Peyer's patch (tissue), 4 donors: ENCODE results near the gene FIGNL2. TPM values are rescaled to one million over a fixed set of nuclear protein-coding genes. Genes with fewer than 3 reads are reported as not detected.
A peak's percentile ranks its signal among the peaks of the same experiment; 100 is the strongest.

ENCODE experiments used
- DNase-seq, 3 donors: peaks; one replicate each; pipeline ENCODE4 v3.0.0-alpha.2; 2017 to 2019
- H3K27ac ChIP-seq, 4 donors: fragments of 200-600 bp; sonication (generic); one replicate each; pipeline ENCODE4 v1.5.1; 2016 to 2019
- H3K27me3 ChIP-seq, 2 donors: fragments of 200-600 bp; sonication (generic); one replicate each; pipeline ENCODE4 v1.5.1; 2019
- H3K36me3 ChIP-seq, 3 donors: fragments of 200-600 bp; sonication (generic); one replicate each; pipeline ENCODE4 v1.5.1; 2016 to 2019
- H3K4me1 ChIP-seq, 4 donors: fragments of 200-600 bp; sonication (generic); one replicate each; pipeline ENCODE4 v1.5.1; 2016 to 2019
- H3K4me3 ChIP-seq, 4 donors: fragments of 200-600 bp; sonication (generic); 1 replicate in 3 of 4; 2 replicates in 1 of 4; pipeline ENCODE4 v1.5.1; 2016 to 2019; ENCODE audit warnings: mild to moderate bottlenecking in 1 of 4
- H3K9me3 ChIP-seq, 4 donors: fragments of 200-600 bp; sonication (generic); one replicate each; pipeline ENCODE4 v1.5.1; 2016 to 2019; ENCODE audit warnings: mild to moderate bottlenecking in 1 of 4
- CTCF ChIP-seq, 6 experiments: fragments of 450-650 bp in 4 of 6; fragments of 200-600 bp in 2 of 6; sonication (generic) in 1 of 6; IDR thresholded peaks; one replicate each; pipeline ENCODE4 v1.5.1; 2017 to 2019; ENCODE audit warnings: antibody characterized with exemption in 6 of 6, mild to moderate bottlenecking in 3 of 6, moderate library complexity in 1 of 6
- POLR2A ChIP-seq, 2 donors: fragments of 450-650 bp; IDR thresholded peaks; one replicate each; pipeline ENCODE4 v1.5.1; 2017; ENCODE audit warnings: antibody characterized with exemption in 2 of 2, mild to moderate bottlenecking in 2 of 2, moderate library complexity in 2 of 2
- total RNA-seq, 4 donors: library from RNA; depleted of rRNA; stranded (reverse); fragments of >200 nt; gene quantifications; one replicate each; pipeline ENCODE4 v1.1.0, GENCODE V29; 2016

Gene FIGNL2
- total RNA-seq, 4 donors from 2014 or later = 0.19 TPM; not detected in 3

GRCh38 chr12:51846911-51847642 lies 1.4 kb downstream of the FIGNL2 start:
- Histone ChIP-seq H3K4me1 (peaks cover 0 to 24% (median 10%) of the 10 kb centered on the region in 4 donors), H3K9me3 (no peaks in the 10 kb centered on the region), H3K27ac (peak overlapping the region; percentile 1 to 63 (median 48)), H3K36me3 (no peaks in the 10 kb centered on the region), H3K4me3 (peak overlapping the region; percentile 31 to 59 (median 51)), H3K27me3 (peaks cover 0 to 36% of the 10 kb centered on the region in 2 donors)
- TF ChIP-seq CTCF (IDR thresholded peaks at IDR 0.05) (no peak), POLR2A (IDR thresholded peaks at IDR 0.05) (no peak)
- peak in 2 of 3 donors; percentile 65 to 72 for DNase-seq

GRCh38 chr12:51846271-51846691 lies 2.2 kb downstream of the FIGNL2 start:
- no peaks in the 10 kb centered on the region for H3K9me3 ChIP-seq
- no peak for DNase-seq
- TF ChIP-seq CTCF (IDR thresholded peaks at IDR 0.05) (no peak), POLR2A (IDR thresholded peaks at IDR 0.05) (no peak)
- H3K36me3 ChIP-seq = no peaks in the 10 kb centered on the region
- H3K27ac ChIP-seq = peak overlapping the region in 2 of 4 donors; percentile 57 to 63
- H3K4me1 ChIP-seq = peaks cover 0 to 24% (median 10%) of the 10 kb centered on the region in 4 donors
- H3K27me3 ChIP-seq = peaks cover 0 to 36% of the 10 kb centered on the region in 2 donors
- H3K4me3 ChIP-seq = no peak overlapping the region

GRCh38 chr12:51845482-51845881 lies 3.0 kb downstream of the FIGNL2 start:
- Histone ChIP-seq H3K27ac (no peak overlapping the region), H3K9me3 (no peaks in the 10 kb centered on the region), H3K4me3 (no peak overlapping the region), H3K27me3 (peaks cover 0 to 36% of the 10 kb centered on the region in 2 donors), H3K36me3 (no peaks in the 10 kb centered on the region), H3K4me1 (peaks cover 0 to 24% (median 10%) of the 10 kb centered on the region in 4 donors)
- TF ChIP-seq POLR2A (IDR thresholded peaks at IDR 0.05) (no peak), CTCF (IDR thresholded peaks at IDR 0.05) (no peak)
- no peak for DNase-seq

GRCh38 chr12:51844854-51845253 lies 3.7 kb downstream of the FIGNL2 start:
- H3K36me3 ChIP-seq = no peaks in the 10 kb centered on the region
- no peak overlapping the region for H3K4me3 ChIP-seq
- TF ChIP-seq POLR2A (IDR thresholded peaks at IDR 0.05) (no peak), CTCF (IDR thresholded peaks at IDR 0.05) (no peak)
- H3K27me3 ChIP-seq = peaks cover 0 to 36% of the 10 kb centered on the region in 2 donors
- H3K4me1 ChIP-seq = peaks cover 0 to 24% (median 10%) of the 10 kb centered on the region in 4 donors
- H3K9me3 ChIP-seq = no peaks in the 10 kb centered on the region
- no peak for DNase-seq
- no peak overlapping the region for H3K27ac ChIP-seq

GRCh38 chr12:51841727-51842126 lies 6.8 kb downstream of the FIGNL2 start:
- H3K36me3 ChIP-seq = no peaks in the 10 kb centered on the region
- H3K27ac ChIP-seq = no peak overlapping the region
- DNase-seq = no peak
- TF ChIP-seq POLR2A (IDR thresholded peaks at IDR 0.05) (no peak), CTCF (IDR thresholded peaks at IDR 0.05) (no peak)
- H3K4me3 ChIP-seq = no peak overlapping the region
- peaks cover 0 to 5% (median under 1%) of the 10 kb centered on the region in 4 donors for H3K4me1 ChIP-seq
- peaks cover 0 to 13% of the 10 kb centered on the region in 2 donors for H3K27me3 ChIP-seq
- H3K9me3 ChIP-seq = no peaks in the 10 kb centered on the region
